Body of pancreas (tissue), 4 donors: ENCODE results near the gene DGKD. TPM values are rescaled to one million over a fixed set of nuclear protein-coding genes. Genes with fewer than 3 reads are reported as not detected.

Experiments used
- ATAC-seq: fragments of 150-250 bp; one replicate; pipeline ENCODE4 v1.9.1; 2016
- DNase-seq, 4 donors: peaks; one replicate each; pipeline ENCODE4 v3.0.0-alpha.2; 2019
- H3K27ac ChIP-seq, 4 donors: fragments of 200-600 bp; sonication (generic); 1 replicate in 3 of 4; 2 replicates in 1 of 4; pipeline versions ENCODE4 v1.5.1 to v1.6.1; 2016 to 2019; ENCODE audit warnings: mild to moderate bottlenecking in 1 of 4, mixed read lengths in 1 of 4, moderate library complexity in 1 of 4
- H3K27me3 ChIP-seq, 2 donors: fragments of 200-600 bp; sonication (generic); one replicate each; pipeline ENCODE4 v1.6.0; 2016; ENCODE audit warnings: mild to moderate bottlenecking in 1 of 2
- H3K36me3 ChIP-seq, 2 donors: fragments of 200-600 bp; sonication (generic); replicated peaks in 1 of 2; 2 replicates each; pipeline ENCODE4 v1.5.1; 2016; ENCODE audit warnings: low read depth in 2 of 2; ENCODE audit not compliant: insufficient read depth in 1 of 2
- H3K4me1 ChIP-seq: fragments of 200-600 bp; sonication (generic); one replicate; pipeline ENCODE4 v1.6.0; 2016
- H3K4me3 ChIP-seq, 2 donors: fragments of 200-600 bp; sonication (generic); 1 replicate in 1 of 2; 2 replicates in 1 of 2; pipeline ENCODE4 v1.5.1; 2016 to 2019
- H3K9me3 ChIP-seq, 3 donors: fragments of 200-600 bp; sonication (generic); 1 replicate in 2 of 3; 2 replicates in 1 of 3; pipeline ENCODE4 v1.5.1; 2016
- CTCF ChIP-seq, 7 experiments: fragments of 450-650 bp in 4 of 7; fragments of 200-600 bp in 3 of 7; sonication (generic) in 3 of 7; IDR thresholded peaks; one replicate each; pipeline ENCODE4 v1.5.1; 2016 to 2019; ENCODE audit warnings: antibody characterized with exemption in 7 of 7
- POLR2A ChIP-seq, 3 donors: fragments of 450-650 bp; IDR thresholded peaks; one replicate each; pipeline ENCODE4 v1.6.1; 2016; ENCODE audit warnings: antibody characterized with exemption in 3 of 3, mild to moderate bottlenecking in 2 of 3
- WGBS, 2 donors: methylation state at CpG; one replicate each; pipeline ENCODE4 v1.1.5; 2017; 5-methylcytosine and 5-hydroxymethylcytosine counted together
- intact Hi-C: fragments of 100-400 bp; cut with DNase I; formaldehyde crosslinking; loops from one replicate; pipeline ENCODE4 v1.15.1; 2023
- total RNA-seq, 2 donors: library from RNA; depleted of rRNA; stranded (reverse); fragments of >200 nt; gene quantifications; one replicate each; pipeline ENCODE4 v1.1.0, GENCODE V29; 2016

DGKD gene
- total RNA-seq, 2 donors from 2014 or later = 9.1 to 30.3 TPM

DNA sequence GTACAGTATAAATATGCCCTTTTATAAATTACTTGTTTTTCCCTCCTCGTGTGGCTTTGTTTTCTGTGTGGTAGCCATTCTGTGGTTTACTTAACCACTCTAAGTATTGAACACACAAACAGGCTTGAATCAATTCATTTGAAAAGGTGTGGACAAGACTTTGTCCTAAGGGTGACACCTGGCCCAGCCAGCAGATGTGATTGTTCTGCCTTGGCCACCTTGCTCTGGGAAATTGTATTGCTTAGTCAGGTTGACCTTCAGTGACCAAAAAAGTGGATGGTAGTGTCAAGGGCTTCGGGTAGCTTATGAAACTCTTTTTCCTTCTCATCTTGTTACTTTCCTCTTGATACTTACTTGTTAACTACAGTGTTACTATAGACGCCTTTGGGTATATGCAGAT, 61.9 kb downstream of the DGKD start:
- Histone ChIP-seq H3K4me3 (no peak overlapping the region), H3K36me3 (no peaks in the 10 kb centered on the region), H3K27ac (no peak overlapping the region), H3K9me3 (no peaks in the 10 kb centered on the region), H3K27me3 (no peaks in the 10 kb centered on the region), H3K4me1 (peaks cover 10% of the 10 kb centered on the region)
- 60 to 66% methylated on average over 3 of the region's 3 CpGs for WGBS, 2 donors
- ATAC-seq = no peak
- no peak for TF ChIP-seq POLR2A (IDR thresholded peaks at IDR 0.05)
- TF ChIP-seq CTCF (IDR thresholded peaks at IDR 0.05) = no peak
- DNase-seq = no peak
- intact Hi-C loops = no loop called here

DNA sequence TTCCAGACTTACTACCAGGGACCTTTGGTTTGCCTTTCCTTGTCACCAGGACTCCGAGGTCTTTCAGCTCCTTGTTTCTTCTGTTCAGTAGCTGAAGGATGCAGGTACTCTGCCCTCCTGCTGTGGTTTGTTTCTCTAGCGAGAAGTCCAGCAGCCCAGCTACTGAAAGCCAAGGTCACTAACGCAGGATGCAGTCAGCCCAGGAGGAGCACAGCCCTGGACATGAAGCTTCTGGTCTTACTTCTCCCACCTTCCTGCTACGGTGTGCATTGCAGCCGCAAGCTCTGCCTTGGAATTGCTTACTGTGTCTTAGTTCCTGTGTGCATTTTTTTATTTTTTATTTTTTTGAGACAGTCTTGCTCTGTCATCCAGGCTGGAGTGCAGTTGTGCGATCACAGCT, 62.4 kb downstream of the DGKD start:
- 80 to 84% methylated on average over 6 of the region's 6 CpGs for WGBS, 2 donors
- peaks cover 10% of the 10 kb centered on the region for H3K4me1 ChIP-seq
- no peaks in the 10 kb centered on the region for H3K9me3 ChIP-seq
- H3K27ac ChIP-seq = no peak overlapping the region
- TF ChIP-seq POLR2A (IDR thresholded peaks at IDR 0.05) (no peak), CTCF (IDR thresholded peaks at IDR 0.05) (no peak)
- no peaks in the 10 kb centered on the region for H3K27me3 ChIP-seq
- no peak overlapping the region for H3K4me3 ChIP-seq
- ATAC-seq = no peak
- DNase-seq = no peak
- no peaks in the 10 kb centered on the region for H3K36me3 ChIP-seq
- intact Hi-C loops = no loop called here

DNA sequence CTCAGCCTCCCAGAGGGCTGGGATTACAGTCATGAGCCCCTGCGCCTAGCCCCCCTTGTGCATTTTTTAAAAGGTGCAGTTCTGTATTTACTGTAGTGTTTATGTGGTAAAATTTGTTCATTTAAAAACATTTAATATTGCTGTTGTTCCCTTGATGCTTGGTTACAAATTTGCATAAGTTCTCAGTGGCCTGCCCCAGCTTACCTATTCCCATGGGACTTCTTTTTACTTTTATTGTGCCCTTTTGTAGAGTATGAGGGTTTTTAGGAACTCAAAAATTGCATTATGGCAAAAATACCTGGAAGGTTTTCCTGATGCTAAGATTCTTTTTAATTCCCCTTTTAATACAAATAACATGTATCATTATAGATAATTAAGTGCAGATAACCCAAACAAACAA, 63.0 kb downstream of the DGKD start:
- no peak for DNase-seq
- intact Hi-C loops = no loop called here
- H3K9me3 ChIP-seq = no peaks in the 10 kb centered on the region
- ATAC-seq = no peak
- no peak overlapping the region for H3K27ac ChIP-seq
- H3K4me3 ChIP-seq = no peak overlapping the region
- peaks cover 16% of the 10 kb centered on the region for H3K4me1 ChIP-seq
- no peaks in the 10 kb centered on the region for H3K36me3 ChIP-seq
- TF ChIP-seq POLR2A (IDR thresholded peaks at IDR 0.05) (no peak), CTCF (IDR thresholded peaks at IDR 0.05) (no peak)
- no peaks in the 10 kb centered on the region for H3K27me3 ChIP-seq
- 100% methylated on average over 1 of the region's 1 CpG for WGBS, 2 donors

DNA sequence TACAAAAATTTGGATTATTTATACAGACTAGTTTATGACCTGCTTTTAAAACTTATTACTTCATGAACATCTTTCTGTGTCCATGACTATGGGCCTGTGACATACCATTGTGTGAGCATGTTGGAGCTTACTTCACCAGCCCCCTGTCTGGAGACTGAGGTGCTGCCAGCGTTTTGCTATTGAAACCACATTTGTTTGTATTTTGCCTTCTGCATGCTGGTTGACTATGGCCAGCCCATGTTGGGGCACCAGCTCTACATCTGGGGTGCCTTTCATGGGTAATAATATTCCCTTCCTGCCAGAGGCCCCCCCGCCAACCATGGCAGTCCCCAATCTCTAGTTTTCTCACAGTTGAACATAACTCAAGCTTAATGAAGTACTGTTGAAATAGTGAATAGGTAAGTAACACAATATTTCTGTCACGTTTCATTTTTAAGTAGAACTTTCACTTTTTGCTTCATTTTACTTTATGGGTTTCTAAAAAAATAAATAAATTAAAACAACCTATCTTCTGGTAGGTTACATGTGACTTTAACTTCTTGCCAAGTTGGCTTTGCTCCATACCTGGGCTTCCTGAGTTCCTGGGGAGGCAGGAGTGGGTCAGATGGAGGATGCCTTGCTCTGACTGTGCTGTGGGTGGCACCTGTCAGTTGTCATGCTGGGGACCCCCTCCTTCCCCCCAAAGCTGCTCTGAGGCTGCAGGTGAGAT, 63.9 kb downstream of the DGKD start:
- no peak for DNase-seq
- ATAC-seq = no peak
- H3K27ac ChIP-seq = no peak overlapping the region
- no peak overlapping the region for H3K4me3 ChIP-seq
- peaks cover 22% of the 10 kb centered on the region for H3K4me1 ChIP-seq
- intact Hi-C loops = no loop called here
- H3K36me3 ChIP-seq = no peaks in the 10 kb centered on the region
- H3K27me3 ChIP-seq = no peaks in the 10 kb centered on the region
- no peaks in the 10 kb centered on the region for H3K9me3 ChIP-seq
- TF ChIP-seq CTCF (IDR thresholded peaks at IDR 0.05) = no peak
- TF ChIP-seq POLR2A (IDR thresholded peaks at IDR 0.05) = no peak
- WGBS, 2 donors = 80 to 88% methylated on average over 3 of the region's 3 CpGs
